B cell (primary cell): Measurements from ENCODE around the gene LYPLAL1. TPM values are rescaled to one million over a fixed set of nuclear protein-coding genes. Genes with fewer than 3 reads are reported as not detected.

Source experiments
- ATAC-seq: fragments of 200-7000 bp; cut with Tn5 transposase; one replicate; pipeline ENCODE4 v1.10.0; 2021; ENCODE audit warnings: low read depth, mild to moderate bottlenecking, moderate number of reproducible peaks, moderate library complexity
- CTCF ChIA-PET: fragments of 350-600 bp; sonication (Branson Sonifier 250); formaldehyde crosslinking; loops from one replicate; lab custom pipeline; 2021; ENCODE audit warnings: antibody characterized with exemption, inconsistent platforms; lab: Charles Lee
- POLR2A ChIA-PET: fragments of 350-600 bp; sonication (Branson Sonifier 250); formaldehyde crosslinking; loops from one replicate; lab custom pipeline; 2021; ENCODE audit warnings: antibody characterized with exemption; lab: Charles Lee
- DNase-seq: peaks from one replicate; pipeline ENCODE4 v3.0.0; 2013
- H2AFZ ChIP-seq: 2 replicates; pipeline ENCODE4 v1.6.1; 2012; ENCODE audit warnings: mild to moderate bottlenecking, low read depth, low read length; ENCODE audit not compliant: insufficient read depth, poor library complexity, severe bottlenecking
- H3K27ac ChIP-seq, 2 donors: 1 replicate in 1 of 2; 2 replicates in 1 of 2; pipeline ENCODE4 v1.5.1; 2012 to 2013; ENCODE audit warnings: low read length in 2 of 2, mild to moderate bottlenecking in 2 of 2, moderate library complexity in 1 of 2
- H3K27me3 ChIP-seq, 4 experiments: fragments of 200-600 bp in 1 of 4; sonication (generic) in 1 of 4; replicated peaks in 1 of 4; 1 replicate in 2 of 4; 2 replicates in 2 of 4; pipeline versions ENCODE4 v1.6.1 to v1.7.0; 2013 to 2016; ENCODE audit warnings: low read length in 3 of 4, mild to moderate bottlenecking in 2 of 4, mixed read lengths in 1 of 4, moderate library complexity in 1 of 4; ENCODE audit not compliant: insufficient read depth in 4 of 4, control insufficient read depth in 3 of 4; ENCODE audit errors: control extremely low read depth in 1 of 4
- H3K36me3 ChIP-seq, 2 experiments: replicated peaks in 1 of 2; 1 replicate in 1 of 2; 2 replicates in 1 of 2; pipeline versions ENCODE4 v1.6.1 to v1.7.1; 2013; ENCODE audit warnings: low read length in 1 of 2; ENCODE audit not compliant: insufficient read depth in 2 of 2, control insufficient read depth in 1 of 2; ENCODE audit errors: control extremely low read depth in 1 of 2, extremely low read depth in 1 of 2
- H3K4me1 ChIP-seq, 2 donors: fragments of 200-600 bp in 1 of 2; sonication (generic) in 1 of 2; 1 replicate in 1 of 2; 2 replicates in 1 of 2; pipeline versions ENCODE4 v1.5.1 to v1.6.1; 2013 to 2017; ENCODE audit warnings: low read length in 2 of 2; ENCODE audit not compliant: control insufficient read depth in 2 of 2, insufficient read depth in 2 of 2
- H3K4me2 ChIP-seq: replicated peaks from 2 replicates; pipeline ENCODE3; 2012; ENCODE audit warnings: mild to moderate bottlenecking, low read depth, low read length; ENCODE audit not compliant: poor library complexity, severe bottlenecking
- H3K4me3 ChIP-seq, 5 experiments: fragments of 200-600 bp in 1 of 5; sonication (generic) in 1 of 5; 1 replicate in 3 of 5; 2 replicates in 2 of 5; pipeline versions ENCODE4 v1.5.1 to v1.7.0; 2011 to 2016; ENCODE audit warnings: low read length in 4 of 5, mild to moderate bottlenecking in 4 of 5, low read depth in 2 of 5, control low read depth in 1 of 5, moderate library complexity in 1 of 5; ENCODE audit not compliant: insufficient read depth in 1 of 5; ENCODE audit errors: control extremely low read depth in 1 of 5, extremely low read depth in 1 of 5
- H3K79me2 ChIP-seq: fragments of 200-600 bp; sonication (generic); one replicate; pipeline ENCODE4 v1.6.0; 2016; ENCODE audit warnings: low read length; ENCODE audit not compliant: control insufficient read depth, insufficient read depth
- H3K9ac ChIP-seq: fragments of 200-600 bp; sonication (generic); 2 replicates; pipeline ENCODE4 v1.6.1; 2017; ENCODE audit warnings: mild to moderate bottlenecking, low read length, moderate library complexity
- H3K9me3 ChIP-seq, 3 donors: one replicate each; pipeline versions ENCODE4 v1.6.1 to v1.7.1; 2013; ENCODE audit warnings: low read length in 2 of 3; ENCODE audit not compliant: control insufficient read depth in 2 of 3, insufficient read depth in 1 of 3; ENCODE audit errors: control extremely low read depth in 1 of 3
- H4K20me1 ChIP-seq: 2 replicates; pipeline ENCODE4 v1.6.0; 2012; ENCODE audit warnings: mild to moderate bottlenecking, low read length; ENCODE audit not compliant: insufficient read depth, control insufficient read depth, poor library complexity, severe bottlenecking
- H3K27ac Mint-ChIP-seq: one replicate; pipeline ENCODE4 v1.8.0; 2021; ENCODE audit warnings: mixed read lengths
- H3K27me3 Mint-ChIP-seq: one replicate; pipeline ENCODE4 v1.8.0; 2021; ENCODE audit warnings: mixed read lengths
- H3K4me1 Mint-ChIP-seq: one replicate; pipeline ENCODE4 v1.8.0; 2021; ENCODE audit warnings: mixed read lengths
- H3K4me3 Mint-ChIP-seq: one replicate; pipeline ENCODE4 v1.8.0; 2021; ENCODE audit warnings: mixed read lengths
- H3K9me3 Mint-ChIP-seq: one replicate; pipeline ENCODE4 v1.8.0; 2022; ENCODE audit warnings: mixed read lengths; ENCODE audit not compliant: insufficient read depth
- CTCF ChIP-seq: fragments of 200-600 bp; IDR thresholded peaks from one replicate; pipeline ENCODE4 v1.8.0; 2022; ENCODE audit warnings: antibody characterized with exemption, mild to moderate bottlenecking
- EZH2 ChIP-seq: IDR thresholded peaks from 2 replicates; pipeline ENCODE4 v1.6.1; 2012; ENCODE audit warnings: borderline replicate concordance, low read depth, mild to moderate bottlenecking, moderate library complexity, low read length; ENCODE audit not compliant: insufficient read depth, poor library complexity, severe bottlenecking
- WGBS: methylation state at CpG from one replicate; pipeline ENCODE4 v1.1.5; 2013; ENCODE audit warnings: missing lambda C conversion rate; ENCODE audit not compliant: insufficient coverage; 5-methylcytosine and 5-hydroxymethylcytosine counted together
- intact Hi-C: fragments of 100-400 bp; cut with micrococcal nuclease; formaldehyde crosslinking; loops from one replicate; pipeline ENCODE4 v1.10.0; 2022
- polyA minus RNA-seq: library from RNA; depleted of rRNA, polyadenylated mRNA; stranded (reverse); fragments of >200 nt; gene quantifications from 2 replicates; pipeline ENCODE4 v1.2.3, GENCODE V29; 2012
- polyA plus RNA-seq: library from polyadenylated mRNA; depleted of rRNA; stranded (reverse); fragments of >200 nt; gene quantifications from 2 replicates; pipeline ENCODE4 v1.2.3, GENCODE V29; 2012
- total RNA-seq, 2 donors: library from RNA; stranded (reverse); fragments of 120-200 nt in 1 of 2; gene quantifications; 1 replicate in 1 of 2; 2 replicates in 1 of 2; pipeline versions ENCODE4 v1.2.3 to v1.2.4, GENCODE V29; 2013 to 2022

The LYPLAL1 gene
- total RNA-seq (63.6 and 65.4 TPM in 2 replicates), polyA plus RNA-seq (20.9 and 27.0 TPM in 2 replicates), polyA minus RNA-seq (9.3 and 11.1 TPM in 2 replicates)
- total RNA-seq (2013), result 123 TPM

GRCh38 chr1:219173758-219174459, at the start of gene LYPLAL1:
TSS of gene LYPLAL1 (plus strand) at chr1:219173878. CDS start at chr1:219173891, 13 bp downstream.
- peak within 1 kb of the TSS; percentile 93 to 95 for H3K27ac ChIP-seq
- Mint-ChIP-seq H3K9me3 (no peaks in the 10 kb centered on the region), H3K4me1 (peaks cover 54% of the 10 kb centered on the region), H3K4me3 (peak within 1 kb of the TSS; percentile 99), H3K27ac (peak within 1 kb of the TSS; percentile 99), H3K27me3 (no peaks in the 10 kb centered on the region)
- intact Hi-C loops, result loop anchor here (1.0 to 10.0 kb wide), 7 partner anchors 14 to 1701 kb away; partner anchors contain the start of genes EPRS1, HLX, RAB3GAP2 and RRP15
- no peaks in the 10 kb centered on the region for H3K27me3 ChIP-seq
- DNase-seq, result peak; percentile 94
- WGBS, result under 1% methylated on average over 40 of the region's 48 CpGs
- H4K20me1 ChIP-seq, result no peaks in the 10 kb centered on the region
- peak within 1 kb of the TSS; percentile 84 for H3K9ac ChIP-seq
- peak within 1 kb of the TSS; percentile 93 for H3K4me2 ChIP-seq
- CTCF ChIA-PET, result interaction anchor here (0.7 to 1.5 kb wide), 5 partner anchors 12 to 107 kb away, joined by 3 to 4 read pairs (median 3); no protein-coding TSS in a partner anchor
- peaks cover 39% of the 10 kb centered on the region for H3K79me2 ChIP-seq
- peak within 1 kb of the TSS; percentile 88 for H2AFZ ChIP-seq
- H3K9me3 ChIP-seq, result no peaks in the 10 kb centered on the region
- POLR2A ChIA-PET, result interaction anchor here (0.5 to 2.4 kb wide), 5 partner anchors 12 to 285 kb away, joined by 3 to 15 read pairs (median 8); no protein-coding TSS in a partner anchor
- H3K4me1 ChIP-seq, result peaks cover 27 to 38% of the 10 kb centered on the region in 2 donors
- TF ChIP-seq CTCF (peak; percentile 19), EZH2 (no peak)
- ATAC-seq, result peak; percentile 81
- peak within 1 kb of the TSS; percentile 70 to 87 (median 80) for H3K4me3 ChIP-seq
- peaks cover 1 to 10% of the 10 kb centered on the region in 2 experiments for H3K36me3 ChIP-seq

- H3K36me3 ChIP-seq, result no peaks in the 10 kb centered on the region
- DNase-seq (no peak), ATAC-seq (no peak)
- CTCF ChIA-PET, result interaction anchor here (0.7 kb wide), 1 partner anchor 283 kb away, joined by 3 read pairs; no protein-coding TSS in a partner anchor
- Mint-ChIP-seq H3K27me3 (peaks cover 9% of the 10 kb centered on the region), H3K27ac (no peak overlapping the region), H3K4me3 (no peak overlapping the region), H3K9me3 (no peaks in the 10 kb centered on the region), H3K4me1 (no peaks in the 10 kb centered on the region)
- H3K9ac ChIP-seq, result no peak overlapping the region
- intact Hi-C loops, result no loop called here
- H4K20me1 ChIP-seq, result no peaks in the 10 kb centered on the region
- WGBS, result 100% methylated on average over 3 of the region's 5 CpGs
- no peaks in the 10 kb centered on the region for H3K9me3 ChIP-seq
- no peak for TF ChIP-seq EZH2
- TF ChIP-seq CTCF, result no peak
- POLR2A ChIA-PET, result no interaction called here
- no peaks in the 10 kb centered on the region for H3K79me2 ChIP-seq
- H2AFZ ChIP-seq, result no peak overlapping the region
- H3K4me2 ChIP-seq, result no peak overlapping the region
- no peak overlapping the region for H3K4me3 ChIP-seq
- no peak overlapping the region for H3K27ac ChIP-seq
- no peaks in the 10 kb centered on the region for H3K27me3 ChIP-seq
- H3K4me1 ChIP-seq, result no peaks in the 10 kb centered on the region
These were observed 49.5 kb upstream of the LYPLAL1 start for GRCh38 chr1:219124163-219124562.
